AG04449 (cell line): ENCODE measurements around the gene TTC12.

Source experiments
- CTCF ChIA-PET: fragments of 350-600 bp; formaldehyde crosslinking; extraction: SDS; loops from one replicate; lab custom pipeline; 2021; ENCODE audit warnings: antibody characterized with exemption; lab: Yijun Ruan, JAX
- POLR2A ChIA-PET: fragments of 400-600, 350-600 bp; formaldehyde crosslinking; extraction: SDS; loops from one replicate; lab custom pipeline; 2020; ENCODE audit warnings: antibody characterized with exemption, inconsistent platforms; lab: Yijun Ruan, JAX
- DNase-seq: peaks from one replicate; pipeline ENCODE4 v3.0.0-alpha.2; 2010; ENCODE audit warnings: low read depth, low spot score
- H3K4me3 ChIP-seq: 2 replicates; pipeline ENCODE4 v1.5.1; 2011; ENCODE audit warnings: low read depth, mild to moderate bottlenecking, control low read depth, low read length
- CTCF ChIP-seq: IDR thresholded peaks from one replicate; pipeline ENCODE4 v1.5.1; 2011; ENCODE audit warnings: mild to moderate bottlenecking, moderate library complexity, low read length, control low read depth, inconsistent platforms; ENCODE audit not compliant: insufficient read depth; ENCODE audit errors: missing control alignments

The TTC12 gene

GRCh38 chr11:113281052-113281725 lies 33.2 kb upstream of the TTC12 start:
- DNase-seq: no peak
- no peak for TF ChIP-seq CTCF
- no peak overlapping the region for H3K4me3 ChIP-seq
- POLR2A ChIA-PET: no interaction called here
- CTCF ChIA-PET: interaction anchor here (1.9 to 2.1 kb wide), 2 partner anchors 9 to 693 kb away, joined by 5 to 9 read pairs; no protein-coding TSS in a partner anchor

GRCh38 chr11:113282898-113283437 lies 31.4 kb upstream of the TTC12 start:
- ChIA-PET POLR2A (no interaction called here), CTCF (interaction anchor here (2.1 kb wide), 1 partner anchor 695 kb away, joined by 9 read pairs; no protein-coding TSS in a partner anchor)
- no peak for DNase-seq
- TF ChIP-seq CTCF: no peak
- no peak overlapping the region for H3K4me3 ChIP-seq

- TF ChIP-seq CTCF: no peak
- no peak overlapping the region for H3K4me3 ChIP-seq
- no peak for DNase-seq
- CTCF ChIA-PET: interaction anchor here (1.5 kb wide), 1 partner anchor 695 kb away, joined by 4 read pairs; no protein-coding TSS in a partner anchor
- POLR2A ChIA-PET: no interaction called here
Measured at GRCh38 chr11:113283881-113284280, 30.5 kb upstream of the TTC12 start.

GRCh38 chr11:113286009-113286408 lies 28.4 kb upstream of the TTC12 start:
- no peak for TF ChIP-seq CTCF
- POLR2A ChIA-PET: no interaction called here
- no peak for DNase-seq
- CTCF ChIA-PET: interaction anchor here (2.0 to 4.9 kb wide), 2 partner anchors 699 to 1003 kb away, joined by 6 to 112 read pairs; no protein-coding TSS in a partner anchor
- H3K4me3 ChIP-seq: no peak overlapping the region

GRCh38 chr11:113286509-113287497 lies 27.6 kb upstream of the TTC12 start:
- no peak overlapping the region for H3K4me3 ChIP-seq
- ChIA-PET POLR2A (no interaction called here), CTCF (interaction anchor here (1.0 to 4.9 kb wide), 3 partner anchors 700 to 1004 kb away, joined by 3 to 112 read pairs (median 6); no protein-coding TSS in a partner anchor)
- DNase-seq: no peak
- no peak for TF ChIP-seq CTCF
